HG03139 (cell line): ENCODE data around the gene CDH23.
"Not testable (repeated sequence)": the region's sequence is repeated elsewhere in the genome, so short reads cannot be mapped to it uniquely, and the experiment has no call there.

ENCODE experiments used
- ATAC-seq: cut with Tn5 transposase; IDR thresholded peaks from one replicate; pipeline ENCODE4 v1.9.1; 2021; ENCODE audit not compliant: unreplicated experiment

Gene CDH23

GRCh38 chr10:71597821-71598498, 201.2 kb downstream of the CDH23 start:
- ATAC-seq, result no peak

- no peak for ATAC-seq
Measured at GRCh38 chr10:71598621-71599055, 201.9 kb downstream of the CDH23 start.

- no peak for ATAC-seq
Measured at GRCh38 chr10:71599518-71599917, 202.8 kb downstream of the CDH23 start.

- ATAC-seq, result not testable (repeated sequence)
Measured at GRCh38 chr10:71600242-71600641, 203.5 kb downstream of the CDH23 start.

DNA sequence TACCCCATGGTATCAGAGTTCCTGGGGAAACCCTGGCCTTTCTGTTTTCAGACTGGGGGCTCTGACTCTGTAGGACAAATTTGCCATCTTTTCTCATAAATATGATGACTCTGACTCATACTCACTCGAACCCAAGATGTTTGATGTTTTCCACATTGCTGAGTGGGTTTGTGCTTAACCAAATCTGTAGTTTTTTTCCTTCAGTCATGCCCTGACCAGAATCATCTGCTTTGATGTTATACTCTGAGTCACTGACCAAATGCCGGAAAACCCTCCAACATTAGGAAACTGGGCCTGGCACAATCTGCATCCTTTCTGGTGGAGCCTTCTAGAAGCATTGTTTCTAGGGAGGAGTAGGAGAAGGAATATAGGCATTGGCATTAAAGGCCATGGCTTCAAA, 204.1 kb downstream of the CDH23 start:
- ATAC-seq, result no peak

DNA sequence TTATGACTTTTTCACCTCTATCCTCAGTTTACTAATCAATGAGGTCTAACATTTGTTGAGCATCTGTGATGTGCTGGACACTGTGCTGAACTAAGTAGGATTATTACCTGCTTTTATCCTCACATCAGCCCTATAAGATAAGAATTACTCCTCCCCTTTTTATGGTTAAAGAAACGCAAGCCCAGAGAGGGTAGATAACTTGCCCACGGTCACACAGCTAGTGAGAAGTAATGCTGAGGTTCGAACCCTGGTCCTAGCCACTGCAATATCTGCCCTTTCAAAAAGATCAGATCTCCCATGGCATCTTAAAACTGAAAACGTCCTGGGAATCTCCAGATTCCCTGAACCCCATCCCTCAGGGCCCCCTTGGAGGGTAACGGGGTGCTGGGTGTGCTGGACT, 204.6 kb downstream of the CDH23 start:
- ATAC-seq, result no peak

- no peak for ATAC-seq
Measured at GRCh38 chr10:71603150-71603549, 206.4 kb downstream of the CDH23 start.

DNA sequence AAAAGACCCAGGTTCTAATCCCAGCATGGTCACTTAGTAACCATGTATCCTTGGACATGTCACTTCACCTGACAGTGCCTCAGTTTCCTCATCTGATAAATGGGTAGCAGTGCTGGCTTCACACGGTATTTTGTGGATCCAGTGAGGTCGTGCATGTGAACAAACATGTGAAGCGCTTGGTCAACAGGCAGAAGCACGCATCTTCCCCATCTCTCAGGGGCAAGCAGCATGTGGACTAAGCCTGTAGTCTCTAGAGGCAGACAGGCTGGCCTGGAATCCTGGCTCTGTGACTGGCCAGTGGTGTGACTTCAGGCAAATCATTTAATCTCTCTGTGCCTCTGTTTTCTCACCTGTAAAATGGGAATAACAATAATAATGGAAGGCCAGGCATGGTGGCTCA, 207.0 kb downstream of the CDH23 start:
- ATAC-seq, result no peak

DNA sequence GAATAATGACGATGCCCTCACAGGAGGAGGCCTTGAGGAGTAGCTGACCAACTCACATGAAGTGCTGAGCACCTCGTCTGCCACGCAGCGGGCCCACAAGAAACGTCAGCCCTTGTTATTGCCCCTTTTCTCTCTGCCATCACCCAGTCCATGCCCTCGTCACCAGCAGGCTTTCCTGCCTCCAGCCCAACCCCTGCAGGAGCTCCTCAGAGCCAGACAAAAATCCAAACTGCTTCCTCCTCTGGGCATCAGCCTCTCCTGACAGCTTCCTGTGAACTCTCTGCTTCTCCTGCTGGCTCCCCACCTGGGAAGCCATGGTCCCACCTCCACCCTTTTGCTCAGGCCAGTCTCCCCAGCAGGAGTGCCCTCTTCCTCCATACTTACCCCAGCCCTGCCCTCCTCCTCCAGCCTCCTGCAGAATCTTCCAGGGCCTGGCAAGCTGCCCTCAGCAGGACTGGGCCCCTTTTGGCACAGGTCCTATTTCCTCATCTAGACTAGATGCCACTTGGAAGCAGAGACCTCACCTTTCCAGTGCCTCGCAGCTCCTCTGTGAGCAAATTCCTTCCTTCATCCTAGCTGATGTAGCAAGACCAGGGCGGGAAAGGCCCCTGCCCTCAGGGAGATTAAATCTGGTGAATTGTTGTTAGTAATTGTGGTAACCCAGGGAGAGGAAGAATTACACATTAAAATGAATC, 207.8 kb downstream of the CDH23 start:
- no peak for ATAC-seq

DNA sequence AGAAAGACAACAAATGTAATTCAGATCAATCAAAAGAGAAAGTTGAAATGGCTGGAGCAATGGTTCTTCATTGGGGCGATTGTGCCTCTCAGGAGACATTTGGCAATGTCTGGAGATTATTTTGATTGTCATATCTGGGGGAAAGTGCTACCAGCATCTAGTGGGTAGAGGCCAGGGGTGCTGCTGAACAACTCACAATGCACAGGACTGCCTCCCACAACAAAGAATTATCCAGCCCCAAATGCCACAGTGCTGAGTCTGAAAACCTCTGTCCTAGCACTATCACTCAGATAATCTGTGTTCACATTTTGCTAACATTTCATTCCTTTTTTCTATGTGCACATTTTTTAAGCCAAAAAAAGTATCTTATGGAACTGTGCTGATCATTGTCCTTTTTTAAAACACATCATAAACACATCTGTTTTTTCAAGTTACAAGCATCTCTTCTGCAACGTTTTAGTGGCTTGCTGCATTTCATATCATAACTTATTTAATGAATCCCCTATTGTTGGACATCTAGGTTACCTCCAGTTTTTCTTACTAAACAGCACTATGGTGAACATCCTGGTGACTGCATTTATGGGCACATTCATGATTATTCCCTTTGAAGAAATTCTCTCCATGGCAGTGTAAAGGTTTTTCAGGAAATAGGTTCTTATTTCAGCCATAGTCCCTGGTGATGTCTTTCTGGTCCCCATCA, 208.7 kb downstream of the CDH23 start:
- no peak for ATAC-seq

- no peak for ATAC-seq
Measured at GRCh38 chr10:71606257-71607081, 209.7 kb downstream of the CDH23 start.

DNA sequence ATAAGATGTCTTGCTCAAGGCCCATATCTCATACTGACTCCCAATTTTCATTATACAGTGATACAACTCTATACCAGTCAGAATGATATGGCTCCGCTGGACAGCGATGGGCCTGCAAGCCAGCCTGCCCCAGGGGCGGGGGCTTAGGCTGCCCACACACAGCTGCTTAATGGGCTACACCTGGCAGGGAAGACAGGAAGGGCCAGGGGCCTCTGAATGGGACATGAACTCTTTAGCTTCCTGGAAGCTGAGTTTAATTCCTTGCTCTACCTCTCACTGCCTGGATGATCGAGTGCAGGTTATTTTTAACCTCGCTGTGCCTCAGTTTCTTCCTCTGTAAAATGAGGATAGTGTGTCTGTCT, 210.3 kb downstream of the CDH23 start:
- no peak for ATAC-seq

DNA sequence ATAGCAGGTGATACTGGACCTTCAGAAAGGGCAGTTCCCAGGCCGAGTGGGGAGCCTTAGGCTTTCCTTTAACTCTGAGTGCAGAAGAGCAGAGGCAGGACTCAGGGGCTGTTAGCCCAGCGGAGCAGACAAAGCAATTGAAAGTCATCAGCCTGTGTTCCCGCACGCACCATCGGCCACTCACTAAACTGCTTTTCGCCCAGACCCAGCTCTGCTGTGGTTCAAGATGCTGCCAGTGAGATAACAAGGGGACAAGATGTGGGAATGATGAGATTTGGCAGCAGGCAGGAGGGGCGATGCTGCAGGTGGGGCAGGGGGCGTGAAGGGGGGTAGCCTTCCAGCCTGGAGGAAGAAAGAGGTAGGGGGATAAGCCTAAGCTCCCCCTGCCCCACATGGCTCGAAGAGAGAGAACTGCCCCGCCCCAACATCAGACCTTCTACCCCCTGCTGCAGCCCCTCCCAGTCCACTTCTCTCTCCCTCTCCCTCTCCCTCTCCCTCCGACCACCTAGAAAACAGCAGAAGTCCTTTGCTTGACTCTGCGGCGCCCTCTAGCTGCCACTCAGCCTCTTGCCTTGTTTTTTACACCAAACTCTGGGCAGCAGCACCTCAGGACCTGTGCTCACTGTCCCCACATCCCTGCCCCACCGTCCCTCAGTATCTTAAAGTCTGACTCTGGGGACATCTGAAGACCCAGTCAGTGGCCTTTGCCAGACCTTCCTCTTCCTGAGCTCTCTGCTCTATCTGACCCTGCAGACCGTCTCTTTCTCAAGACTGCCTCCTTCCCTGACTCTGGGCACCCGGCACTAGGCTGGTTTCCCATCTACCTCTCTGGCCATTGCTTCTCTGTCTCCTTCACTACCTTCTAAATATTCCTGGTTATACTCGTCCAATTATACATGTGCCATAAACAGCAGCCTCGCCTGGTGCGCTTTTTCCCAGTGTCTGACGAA, 212.4 kb downstream of the CDH23 start:
- no peak for ATAC-seq

DNA sequence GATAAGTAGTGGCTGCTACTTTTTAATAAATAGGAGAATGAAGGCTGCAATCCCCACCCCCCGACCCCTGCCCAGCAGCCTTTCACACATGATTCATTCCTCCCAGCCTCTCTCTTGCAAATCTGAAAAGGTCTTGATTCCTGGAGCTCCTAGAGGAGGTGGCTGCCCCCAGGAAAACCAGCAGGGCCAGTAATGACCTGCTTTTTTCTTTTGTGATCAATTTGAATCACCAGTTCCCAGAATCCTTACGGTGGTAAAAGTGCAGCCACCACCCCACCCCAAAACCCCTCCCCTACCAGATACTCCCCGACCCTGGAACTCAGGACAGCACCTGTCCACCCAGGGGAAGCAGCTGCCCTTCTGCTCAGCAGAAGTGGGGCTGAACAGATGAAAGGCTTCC, 213.9 kb downstream of the CDH23 start:
- ATAC-seq, result no peak

- no peak for ATAC-seq
Measured at GRCh38 chr10:71611131-71611530, 214.4 kb downstream of the CDH23 start.

GRCh38 chr10:71611709-71612422, 215.1 kb downstream of the CDH23 start:
- no peak for ATAC-seq

- no peak for ATAC-seq
Measured at GRCh38 chr10:71613261-71613777, 216.6 kb downstream of the CDH23 start.

GRCh38 chr10:71613877-71614276, 217.2 kb downstream of the CDH23 start:
- ATAC-seq, result no peak

- no peak for ATAC-seq
Measured at GRCh38 chr10:71614946-71615345, 218.2 kb downstream of the CDH23 start.
